ENCODE results near the gene MAP1LC3A.

MAP1LC3A gene

DNA sequence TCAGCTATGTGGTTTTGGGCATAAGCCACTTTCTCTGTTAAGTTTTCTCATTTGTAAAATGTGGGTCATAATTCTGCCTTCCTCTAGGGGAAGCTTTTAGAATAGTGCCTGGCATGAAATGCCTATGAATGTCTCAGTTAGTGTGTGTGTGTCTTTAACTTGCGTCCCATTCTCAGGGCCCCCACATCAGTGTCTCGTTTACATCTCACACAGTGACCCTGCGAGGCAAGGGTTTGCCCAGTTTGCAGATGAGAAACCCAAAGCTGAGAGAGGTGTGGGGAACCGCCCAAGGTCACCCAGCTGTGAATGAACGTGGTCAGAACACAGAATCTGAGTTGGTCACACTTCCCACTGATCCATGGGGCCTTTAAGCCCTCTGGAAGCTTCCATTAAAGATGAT is 28.2 kb upstream of the MAP1LC3A start:
- DNase-seq = no peak

DNA sequence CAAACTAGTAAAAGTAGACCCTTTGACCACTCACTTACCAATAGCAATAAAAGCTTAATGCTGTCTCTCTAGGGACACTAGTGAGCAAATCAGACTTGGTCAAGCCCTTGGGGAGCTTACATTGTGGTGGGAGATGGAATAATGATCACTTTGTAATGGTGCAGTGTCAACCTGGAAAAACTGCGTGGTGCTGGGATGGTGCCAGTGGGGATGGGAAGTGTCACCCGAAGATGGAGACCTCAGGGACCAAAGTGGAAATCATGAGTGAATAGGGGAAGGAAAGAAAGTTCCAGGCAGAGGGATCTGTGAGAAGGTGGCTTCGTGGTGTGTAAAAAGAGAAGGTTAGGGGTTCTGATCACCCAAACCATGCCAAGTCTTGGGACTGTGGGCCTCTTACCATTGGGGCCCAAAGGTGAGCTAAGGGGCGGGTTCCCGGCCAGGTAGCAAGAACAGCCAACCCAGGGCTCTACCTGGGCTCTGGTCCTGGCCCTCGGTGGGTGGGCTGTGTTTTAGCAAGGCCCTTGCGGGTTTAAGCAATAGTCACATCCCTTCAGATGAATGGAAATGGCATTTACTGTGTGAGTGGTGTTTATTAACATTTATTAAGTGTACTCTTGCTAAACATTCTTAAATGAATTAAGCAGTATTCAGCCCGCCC is 26.8 kb upstream of the MAP1LC3A start:
- DNase-seq = no peak

DNA sequence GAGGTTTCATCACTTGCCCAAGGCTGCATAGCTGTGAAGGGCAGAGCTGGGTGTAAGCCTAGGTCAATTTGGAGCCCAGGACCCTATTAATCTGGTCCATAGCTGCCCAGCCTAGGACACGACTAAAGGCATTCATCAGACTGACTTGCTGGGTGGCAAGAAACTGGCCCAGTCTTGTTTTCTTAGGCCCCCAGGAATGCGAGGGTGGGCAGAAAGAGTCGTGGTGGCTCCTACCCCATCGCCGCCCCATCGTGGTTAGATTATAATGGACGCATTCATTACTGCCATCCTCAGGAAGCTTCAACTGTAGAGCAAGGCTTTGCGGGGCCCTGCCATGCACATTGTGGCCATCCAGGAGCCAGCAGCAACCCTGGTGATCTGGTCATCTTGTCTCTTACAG is 26.2 kb upstream of the MAP1LC3A start:
- no peak for DNase-seq

DNA sequence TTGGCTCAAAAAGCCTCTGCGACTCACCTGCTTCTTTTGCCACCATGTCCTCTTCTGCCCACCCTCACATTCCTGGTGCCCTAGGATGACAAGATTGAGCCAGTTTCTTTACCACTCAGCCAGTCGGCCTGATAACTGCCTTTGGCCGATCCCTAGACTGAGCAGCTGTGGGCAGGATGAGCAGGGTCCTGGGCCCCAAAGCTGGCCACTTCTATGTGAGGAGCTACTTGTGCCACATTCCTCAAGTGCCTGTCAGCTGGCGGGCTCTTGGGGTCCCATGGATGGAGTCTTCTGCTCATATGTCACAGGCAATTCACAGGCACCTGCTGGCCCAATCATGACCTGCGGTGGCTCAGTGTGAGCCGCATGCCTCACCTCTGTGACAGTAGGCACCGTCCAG is 25.8 kb upstream of the MAP1LC3A start:
- DNase-seq = no peak

DNA sequence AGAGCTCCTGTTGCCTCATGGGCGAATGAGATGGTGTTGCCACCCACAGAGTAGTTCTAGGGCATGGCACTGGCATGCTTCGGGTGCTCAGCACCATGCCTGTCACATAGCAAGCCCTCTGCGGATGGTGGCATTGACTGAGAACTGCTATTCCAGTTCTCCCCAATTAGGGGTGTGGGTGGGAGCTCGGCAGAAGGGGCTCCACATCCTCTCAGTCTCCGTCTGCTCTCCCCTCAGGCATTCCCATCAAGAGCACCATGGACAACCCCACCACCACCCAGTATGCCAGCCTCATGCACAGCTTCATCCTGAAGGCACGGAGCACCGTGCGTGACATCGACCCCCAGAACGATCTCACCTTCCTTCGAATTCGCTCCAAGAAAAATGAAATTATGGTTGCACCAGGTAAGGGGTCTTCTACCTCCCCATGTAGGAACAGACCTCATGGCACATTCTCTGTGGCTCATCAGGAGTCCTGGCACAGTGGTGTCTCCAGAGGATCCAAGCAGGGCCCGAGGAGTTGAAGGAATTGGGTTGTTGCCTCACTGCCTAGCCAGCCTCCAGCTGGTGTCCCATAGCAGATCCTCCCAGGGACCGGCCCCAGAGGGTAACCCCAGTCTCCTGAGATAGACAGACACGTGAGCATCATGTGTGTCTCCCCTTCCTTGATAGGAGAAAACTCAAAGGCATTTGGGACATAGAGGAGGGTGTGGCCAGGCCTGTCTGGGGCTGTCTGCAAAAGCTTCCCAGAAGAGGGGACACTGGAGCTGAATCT is 23.9 kb upstream of the MAP1LC3A start:
- DNase-seq = no peak

DNA sequence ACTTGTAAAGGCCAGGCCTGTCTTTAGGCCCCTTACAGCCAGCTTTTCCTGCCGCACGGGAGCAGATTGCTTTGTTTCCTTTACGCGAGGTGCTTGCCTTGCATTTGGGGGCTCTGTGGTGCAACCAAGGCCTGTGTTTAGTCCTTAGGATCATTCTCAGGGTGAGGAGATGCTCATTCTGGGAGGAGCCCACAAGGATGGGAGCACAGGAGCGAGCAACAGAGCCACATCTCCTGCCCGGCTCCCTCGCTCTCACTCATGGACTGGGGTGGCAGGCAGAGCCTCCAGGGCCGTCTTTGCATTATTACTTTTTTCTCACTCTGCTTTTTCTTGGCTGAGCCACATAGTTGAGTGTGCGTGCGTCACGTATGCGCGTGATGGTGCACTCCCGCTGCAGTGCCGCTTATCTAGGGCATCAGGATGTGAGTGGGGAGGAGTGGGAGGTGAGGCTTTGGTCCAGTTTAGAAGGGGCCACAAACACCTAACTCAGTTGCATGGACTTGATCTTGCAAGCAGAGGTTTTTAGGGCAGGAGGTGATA is 23.1 kb upstream of the MAP1LC3A start:
- DNase-seq = no peak

DNA sequence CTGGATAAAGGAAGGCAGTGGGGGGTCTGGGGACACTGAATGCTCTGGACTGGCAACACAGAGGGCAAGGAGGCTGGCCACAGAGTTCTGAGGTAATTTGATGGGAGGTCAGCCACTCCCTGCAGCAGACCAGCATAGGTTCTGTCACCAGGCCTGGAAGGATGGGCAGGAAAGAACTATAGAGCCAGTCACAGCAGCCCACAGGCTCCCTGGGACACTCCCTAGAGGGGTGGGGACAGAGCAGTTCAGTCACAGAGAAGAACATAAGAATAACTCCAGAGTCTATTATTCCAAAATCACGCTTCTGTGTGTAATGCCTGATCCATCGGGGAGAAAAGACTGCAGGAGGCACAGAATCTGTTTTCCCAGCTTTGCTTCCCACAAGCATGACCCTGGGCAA is 22.7 kb upstream of the MAP1LC3A start:
- DNase-seq = no peak

DNA sequence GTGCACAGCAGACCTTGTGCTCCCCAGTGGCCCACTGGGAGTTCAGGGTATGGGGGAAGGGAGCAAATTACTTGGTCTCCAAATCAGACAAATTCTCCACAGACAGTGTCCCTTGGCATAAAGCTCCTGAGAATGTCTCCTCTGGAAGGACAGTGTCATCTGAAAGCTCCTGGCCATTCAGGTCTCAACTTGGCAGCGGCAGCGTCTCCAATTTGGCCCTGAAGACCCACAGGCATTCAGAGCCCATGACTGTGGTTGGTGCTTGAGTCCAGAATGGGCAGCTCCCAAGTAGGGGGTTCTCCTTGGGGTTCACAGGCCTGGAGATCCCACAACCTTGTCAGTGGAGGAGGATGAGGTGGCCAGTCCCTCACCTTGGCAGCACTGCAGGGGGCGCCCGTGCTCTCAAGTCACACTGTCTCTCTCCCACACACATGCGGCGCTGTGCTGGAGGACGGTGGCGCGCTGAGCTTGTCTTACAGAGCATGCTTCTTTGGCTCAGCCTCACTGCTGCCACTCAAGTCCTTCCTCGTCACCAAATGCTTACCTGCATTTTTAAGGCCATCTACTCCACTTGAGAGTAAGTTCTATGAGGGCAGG is 21.6 kb upstream of the MAP1LC3A start:
- DNase-seq = peak; percentile 59 to 68

DNA sequence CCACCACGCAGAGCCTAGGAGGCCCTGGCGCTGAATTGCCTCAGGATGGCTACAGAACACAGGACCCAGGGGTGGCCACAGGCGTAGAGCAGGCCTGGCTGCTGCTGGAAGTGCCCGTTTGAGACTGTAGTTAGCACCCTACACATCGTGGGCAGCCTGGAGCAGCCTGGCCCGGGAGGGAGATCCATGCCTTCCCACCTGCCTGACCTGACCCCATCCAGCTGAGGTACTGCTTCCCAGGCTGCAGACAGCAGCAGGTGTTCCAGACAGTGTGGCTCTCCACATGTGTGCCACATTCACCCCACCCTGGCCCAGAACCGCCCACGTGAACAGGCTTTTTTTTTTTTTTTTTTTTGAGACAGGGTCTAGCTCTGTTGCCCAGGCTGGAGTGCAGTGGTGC is 20.9 kb upstream of the MAP1LC3A start:
- DNase-seq = no peak

DNA sequence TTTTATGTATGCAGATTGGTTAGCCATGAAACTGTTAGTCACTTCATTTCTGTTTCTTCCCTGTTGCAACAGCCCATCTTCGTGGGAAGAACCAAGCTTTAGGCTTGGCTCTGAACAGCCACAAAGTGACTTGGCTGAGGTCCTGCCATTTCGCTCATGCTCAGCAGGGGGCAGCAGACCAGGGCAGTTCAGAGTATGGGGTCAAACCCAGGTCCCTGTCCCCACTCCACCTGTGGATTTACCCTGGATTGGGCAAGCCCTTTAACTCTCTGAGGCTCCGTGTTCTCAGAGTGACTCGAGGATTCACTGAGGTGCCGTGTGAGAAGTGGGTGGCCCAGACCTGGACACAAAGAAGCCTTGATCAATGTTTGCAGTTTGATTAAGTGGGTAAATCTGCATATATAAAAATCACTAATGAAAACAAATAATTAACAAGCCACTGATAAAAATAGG is 19.8 kb upstream of the MAP1LC3A start:
- peak; percentile 66 to 70 for DNase-seq

DNA sequence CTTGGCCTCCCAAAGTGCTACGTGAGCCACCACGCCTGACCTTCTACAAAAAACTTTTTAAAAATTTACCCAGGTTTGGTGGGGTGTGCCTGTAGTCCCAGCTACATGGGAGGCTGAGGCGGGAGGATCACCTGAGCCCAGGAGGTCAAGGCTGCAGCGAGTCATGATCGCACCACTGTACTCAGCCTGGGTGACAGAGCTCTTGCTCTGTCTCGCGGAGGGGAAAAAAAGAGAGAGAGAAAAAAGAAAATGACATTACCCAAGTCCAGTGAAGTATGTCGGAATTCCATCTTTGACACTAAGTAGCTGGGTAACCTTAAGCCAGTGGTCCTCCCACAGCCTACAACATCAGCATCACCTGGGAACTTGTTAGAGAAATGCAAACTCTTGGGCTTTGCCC is 18.8 kb upstream of the MAP1LC3A start:
- DNase-seq = no peak

DNA sequence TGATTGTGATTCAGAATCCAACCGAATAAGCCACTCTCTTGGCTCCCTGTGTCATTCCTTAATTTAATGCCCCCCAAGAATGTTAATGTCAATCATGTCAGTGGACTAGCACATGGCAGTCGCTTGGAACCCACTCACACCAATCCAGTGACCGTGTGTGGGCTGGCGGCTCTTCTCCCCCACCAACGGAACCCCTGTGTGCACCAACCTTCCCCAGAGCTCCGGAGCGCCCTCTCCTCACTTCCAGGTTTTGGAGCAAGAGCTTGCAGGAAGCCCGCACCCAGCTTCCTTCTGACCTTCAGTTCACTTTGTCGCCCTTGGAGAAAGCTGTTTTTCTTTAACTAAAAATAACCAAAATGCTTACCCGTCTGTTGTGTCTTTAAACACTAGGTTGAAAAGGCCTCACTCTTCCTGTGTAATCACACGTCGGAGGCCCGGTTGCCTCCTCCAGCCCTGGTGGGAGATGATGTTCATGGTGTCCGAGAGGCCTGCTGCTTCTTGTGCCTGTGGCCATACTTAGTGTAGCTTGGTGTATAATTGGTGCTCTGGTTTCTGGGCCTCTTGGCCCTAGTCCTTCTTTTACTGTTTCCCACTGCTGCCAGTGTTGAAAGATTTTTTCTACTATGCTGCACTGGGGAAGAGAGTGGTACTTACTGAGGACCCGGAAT is 17.8 kb upstream of the MAP1LC3A start:
- no peak for DNase-seq

DNA sequence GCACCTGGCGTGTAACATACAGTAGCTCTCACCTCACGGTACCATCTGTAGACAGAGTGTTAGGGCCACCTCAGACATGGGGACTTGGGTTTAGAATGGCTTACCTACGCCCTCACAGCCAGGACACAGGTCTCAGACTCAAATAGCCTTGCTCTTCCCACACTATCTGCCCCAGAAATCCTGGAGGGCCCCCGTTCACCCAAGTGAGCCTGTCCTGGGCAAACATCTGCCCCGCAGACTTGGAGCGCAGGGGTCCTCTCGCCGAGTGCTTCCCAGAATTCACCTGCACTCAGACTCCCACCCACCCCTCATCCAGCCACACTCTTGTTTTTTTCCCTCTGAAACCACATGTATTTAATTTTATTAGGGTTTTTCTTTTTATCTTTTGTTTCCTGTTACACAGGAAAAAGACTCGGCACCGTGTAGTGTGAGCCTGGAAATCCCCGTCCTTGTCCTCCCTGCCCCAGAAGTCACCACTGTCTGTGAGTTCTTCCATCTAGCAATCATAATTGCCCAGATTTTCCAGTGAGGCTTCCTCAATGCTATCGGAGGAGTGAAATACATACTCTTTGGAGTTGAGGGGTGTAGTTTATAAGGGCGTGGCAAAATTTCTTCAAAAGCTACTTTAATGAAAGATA is 17.1 kb upstream of the MAP1LC3A start:
- peak; percentile 25 to 36 for DNase-seq

DNA sequence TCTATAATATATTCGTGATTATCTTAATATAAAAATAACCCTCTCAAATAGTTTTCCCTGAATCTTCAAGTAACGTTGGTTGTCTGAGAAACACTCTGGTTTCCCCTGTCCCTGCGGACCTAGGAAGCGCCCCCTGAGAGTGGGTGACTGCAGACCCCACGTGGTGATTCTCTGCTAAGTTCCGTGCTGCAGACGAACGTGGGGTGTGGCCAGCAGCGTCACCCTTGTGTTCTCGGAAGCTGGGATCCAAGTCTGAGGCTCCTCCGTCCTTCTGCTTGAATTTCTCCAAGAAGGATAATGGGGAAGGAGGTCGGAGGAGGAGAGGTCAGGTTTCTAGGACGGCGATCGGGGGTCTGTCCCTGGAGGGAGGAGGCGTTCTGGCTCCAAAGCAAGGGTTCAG is 16.6 kb upstream of the MAP1LC3A start:
- no peak for DNase-seq

DNA sequence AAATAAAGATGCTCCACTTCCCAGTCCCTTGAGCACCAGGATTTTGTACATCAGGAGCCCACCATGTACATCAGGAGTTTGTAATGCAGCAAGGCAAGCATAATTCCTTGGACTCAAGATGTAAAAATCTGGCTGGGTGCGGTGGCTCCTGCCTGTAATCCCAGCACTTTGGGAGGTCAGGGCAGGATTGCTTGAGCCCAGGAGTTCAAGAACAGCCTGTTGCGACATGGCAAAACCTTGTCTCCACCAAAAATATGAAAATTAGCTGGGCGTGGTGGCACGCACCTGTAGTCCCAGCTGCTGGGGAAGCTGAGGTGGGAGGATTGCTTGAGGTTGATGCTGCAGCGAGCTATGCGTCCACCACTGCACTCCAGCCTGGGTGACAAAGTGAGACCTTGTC is 16.1 kb upstream of the MAP1LC3A start:
- DNase-seq = no peak

DNA sequence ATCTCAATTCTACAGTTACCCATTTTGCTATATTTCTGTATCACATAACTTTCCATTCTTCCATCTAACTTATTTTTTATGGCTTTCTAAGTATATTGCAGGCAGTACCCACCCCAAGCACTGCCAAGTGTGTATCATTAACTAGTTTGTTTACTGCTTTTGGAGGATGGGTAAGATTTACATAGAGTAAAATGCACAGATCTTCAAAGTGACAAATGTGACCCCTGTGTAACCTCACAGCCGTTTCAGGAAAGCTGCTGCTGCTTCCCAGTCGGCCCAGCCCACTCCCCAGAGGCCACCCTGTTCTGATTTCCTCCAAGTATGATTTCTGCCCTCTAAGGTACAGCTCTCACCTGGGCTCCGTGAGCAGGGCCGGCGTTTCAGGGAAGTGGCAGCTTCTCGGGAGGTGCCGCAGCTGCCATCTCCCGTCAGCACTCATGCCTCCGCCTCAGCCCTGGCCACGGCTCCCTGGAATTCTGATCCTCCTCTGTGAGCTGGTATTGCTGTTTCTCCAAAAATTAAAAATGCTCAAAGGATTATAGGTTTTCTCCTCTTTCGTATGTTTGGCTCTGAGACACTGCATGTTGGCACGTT is 15.0 kb upstream of the MAP1LC3A start:
- no peak for DNase-seq

DNA sequence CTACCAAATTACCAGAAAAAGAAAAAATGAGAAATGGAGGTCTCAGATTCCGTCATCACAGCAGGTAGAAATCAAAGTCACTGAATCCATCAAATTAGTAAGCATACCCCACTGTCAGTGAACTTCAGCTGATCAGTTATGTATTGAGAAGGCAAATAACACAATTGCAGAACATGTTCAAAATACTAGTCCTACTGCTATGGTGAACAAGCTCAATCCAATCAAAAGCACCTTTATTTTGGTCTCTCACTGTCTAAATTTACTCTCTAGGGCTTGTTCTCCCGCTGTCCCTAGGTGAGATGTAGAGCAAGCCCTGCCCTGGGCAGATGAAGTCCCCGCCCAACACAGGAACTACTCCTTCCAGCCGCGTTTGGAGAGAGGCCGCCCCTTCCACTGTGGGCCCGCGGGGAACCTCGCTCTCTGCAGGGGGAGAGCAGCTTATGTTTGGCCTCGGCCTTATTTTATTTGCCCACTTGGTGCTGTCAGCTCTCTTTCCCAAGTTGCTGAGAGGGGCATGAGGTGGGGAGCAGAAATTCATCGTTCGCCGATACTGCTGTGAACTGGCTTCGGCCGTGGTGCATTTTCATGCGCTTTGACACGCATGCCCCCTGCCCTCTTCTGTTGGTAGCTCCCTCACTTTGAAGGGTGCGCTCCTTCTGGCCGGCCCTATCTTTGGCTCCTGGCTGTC is 14.3 kb upstream of the MAP1LC3A start:
- DNase-seq = peak in 1 of 2 donors; percentile 43

DNA sequence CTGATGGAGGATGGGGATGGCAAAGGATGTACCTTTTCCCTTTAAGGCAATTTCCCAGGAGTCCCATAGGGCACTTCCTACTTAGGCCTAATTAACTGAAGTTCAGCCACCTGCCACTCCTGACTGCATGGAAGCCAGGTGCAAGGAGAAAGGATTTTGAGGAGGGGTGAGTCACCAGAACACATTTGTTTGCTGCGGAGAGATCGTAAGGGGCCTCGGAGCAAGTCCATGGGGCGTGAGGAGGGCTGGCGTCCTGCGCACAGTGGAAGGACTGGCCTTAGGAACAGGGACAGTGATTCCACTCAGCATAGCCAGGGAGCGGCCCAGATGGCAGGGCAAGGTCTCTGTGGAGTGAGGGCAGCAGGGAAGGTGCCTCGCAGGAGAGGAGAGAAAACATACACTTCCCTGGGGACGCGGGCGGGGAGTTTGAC is 11.8 kb upstream of the MAP1LC3A start:
- no peak for DNase-seq

DNA sequence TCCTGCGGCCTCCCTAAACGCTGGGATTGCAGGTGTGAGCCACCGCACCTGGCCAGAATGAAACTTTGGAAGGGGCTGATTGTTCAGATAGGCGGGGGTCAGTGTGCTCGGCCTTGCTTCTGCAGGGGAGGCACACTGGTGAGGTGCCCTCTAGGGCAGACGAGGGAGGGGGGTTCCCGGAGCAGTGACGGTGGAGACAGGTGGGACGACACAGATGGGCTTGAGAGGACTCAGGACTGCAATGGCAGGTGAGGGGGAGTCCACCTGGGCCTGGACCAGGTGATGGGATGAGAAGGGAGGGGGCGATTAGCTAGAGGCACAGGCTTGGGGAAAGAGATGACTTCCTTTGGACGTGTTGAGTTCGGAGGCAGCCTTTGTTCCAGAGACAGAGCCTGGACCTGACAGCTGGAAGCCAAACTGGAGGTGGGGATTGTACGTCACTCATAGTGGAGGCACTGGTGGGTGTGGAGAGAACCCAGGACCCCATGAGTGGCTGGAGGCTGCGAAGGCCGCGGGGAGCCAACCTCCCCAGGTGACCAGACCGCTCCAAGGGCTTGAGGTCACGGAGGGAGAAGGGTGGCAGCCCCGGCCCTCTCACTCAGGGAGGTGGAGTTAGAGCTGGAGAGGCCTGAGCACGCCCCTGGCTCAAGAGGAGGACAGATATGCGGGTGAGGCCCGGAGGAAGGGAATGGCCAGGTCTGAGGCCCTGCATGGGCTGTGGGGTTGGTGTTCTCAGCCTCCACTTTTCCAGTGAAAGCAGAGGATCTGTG is 10.5 kb upstream of the MAP1LC3A start:
- no peak for DNase-seq

DNA sequence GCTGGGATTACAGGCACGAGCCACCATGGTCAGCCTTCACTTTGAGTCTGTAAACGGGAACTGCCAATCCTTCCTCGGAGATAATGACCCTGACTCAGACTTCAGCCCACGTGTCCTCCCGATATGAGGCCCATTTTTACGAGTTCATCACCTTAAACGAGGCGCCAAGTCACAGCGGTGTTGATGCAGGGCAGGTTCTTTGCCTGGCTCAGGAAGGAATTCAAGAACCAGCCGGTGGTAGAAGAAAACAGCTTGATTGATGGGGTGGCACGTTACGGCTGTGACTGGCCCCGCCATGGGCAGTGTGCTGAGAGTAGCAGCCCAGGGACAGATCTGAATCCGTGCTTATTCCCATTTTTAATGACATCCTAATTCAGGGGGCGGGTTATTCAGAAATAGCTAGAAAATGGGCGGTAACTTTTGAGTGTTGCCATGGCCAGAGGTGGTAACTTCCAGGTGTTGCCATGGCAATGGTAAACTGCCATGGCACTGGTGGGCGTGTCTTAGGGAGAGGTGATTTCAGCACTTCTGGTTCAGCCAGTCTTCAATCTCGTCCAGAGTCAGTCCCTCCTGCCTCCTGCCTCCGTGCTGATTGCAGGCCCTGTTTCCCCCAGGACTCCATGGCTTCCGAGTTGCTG is 9.1 kb upstream of the MAP1LC3A start:
- no peak for DNase-seq

DNA sequence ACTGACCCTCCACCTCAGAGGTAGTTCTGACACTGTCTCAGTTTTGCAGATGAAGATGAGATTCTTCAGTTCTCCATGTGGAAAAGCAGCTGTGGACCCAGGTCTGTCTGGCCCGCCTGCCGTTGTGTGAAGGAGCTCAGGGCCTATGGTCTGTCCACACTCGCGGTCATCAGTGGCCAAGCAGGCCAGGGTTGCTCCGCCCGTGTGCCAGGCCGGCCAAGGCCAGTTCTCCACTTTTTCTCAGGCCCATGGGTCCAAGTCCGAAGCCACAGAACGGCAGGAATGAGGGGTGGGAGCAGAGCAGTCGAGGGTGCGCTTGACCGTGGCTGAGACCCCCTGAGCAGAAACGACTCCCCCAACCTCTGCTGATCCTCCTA is 8.6 kb upstream of the MAP1LC3A start:
- DNase-seq = no peak

Measured in stimulated activated CD4-positive, alpha-beta T cell treated with anti-CD3 and anti-CD28 coated beads, Interleukin-2, amount 100 ng/mL, for 24 hours (primary cell).